HEK293 (cell line): ENCODE measurements around the gene FOXM1.

ENCODE experiments used
- ZNF23 ChIP-seq: fragments of 450-650 bp; formaldehyde crosslinking; IDR thresholded peaks from 2 replicates; pipeline ENCODE4 v1.5.1; 2016; ENCODE audit warnings: missing biosample characterization, missing genetic modification characterization, borderline replicate concordance
- ZNF777 ChIP-seq: fragments of 450-650 bp; formaldehyde crosslinking; IDR thresholded peaks from 2 replicates; pipeline ENCODE4 v1.5.1; 2017; ENCODE audit warnings: missing biosample characterization, missing genetic modification characterization, borderline replicate concordance
- TF ChIP-seq, protein P1 (sequence below): fragments of 450-650 bp; formaldehyde crosslinking; IDR thresholded peaks from 2 replicates; pipeline ENCODE4 v1.5.1; 2016; ENCODE audit warnings: missing biosample characterization, missing genetic modification characterization
- TF ChIP-seq, protein P2 (sequence below): fragments of 450-650 bp; formaldehyde crosslinking; IDR thresholded peaks from 2 replicates; pipeline ENCODE4 v1.5.1; 2016; ENCODE audit warnings: missing biosample characterization, missing genetic modification characterization

DNA sequence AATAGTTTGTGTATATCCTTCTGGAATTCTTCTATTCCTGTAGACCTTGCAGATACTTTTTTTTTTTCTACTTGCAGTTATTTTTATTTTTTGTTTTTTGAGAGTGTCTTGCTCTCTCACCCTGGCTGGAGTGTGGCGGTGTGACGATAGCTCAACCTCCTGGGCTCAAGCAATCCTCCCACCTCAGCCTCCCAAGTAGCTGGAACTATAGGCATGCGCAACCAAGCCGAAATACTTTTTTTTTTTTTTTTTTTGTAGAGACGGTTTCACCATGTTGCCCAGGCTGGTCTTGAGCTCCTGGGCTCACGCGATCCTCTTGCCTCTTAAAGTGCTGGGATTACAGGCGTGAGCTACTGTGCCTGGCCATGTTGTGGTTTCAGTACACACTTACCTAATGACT, 23.7 kb upstream of the FOXM1 start:
- no peak for TF ChIP-seq ZNF23
- TF ChIP-seq, protein P1, sequence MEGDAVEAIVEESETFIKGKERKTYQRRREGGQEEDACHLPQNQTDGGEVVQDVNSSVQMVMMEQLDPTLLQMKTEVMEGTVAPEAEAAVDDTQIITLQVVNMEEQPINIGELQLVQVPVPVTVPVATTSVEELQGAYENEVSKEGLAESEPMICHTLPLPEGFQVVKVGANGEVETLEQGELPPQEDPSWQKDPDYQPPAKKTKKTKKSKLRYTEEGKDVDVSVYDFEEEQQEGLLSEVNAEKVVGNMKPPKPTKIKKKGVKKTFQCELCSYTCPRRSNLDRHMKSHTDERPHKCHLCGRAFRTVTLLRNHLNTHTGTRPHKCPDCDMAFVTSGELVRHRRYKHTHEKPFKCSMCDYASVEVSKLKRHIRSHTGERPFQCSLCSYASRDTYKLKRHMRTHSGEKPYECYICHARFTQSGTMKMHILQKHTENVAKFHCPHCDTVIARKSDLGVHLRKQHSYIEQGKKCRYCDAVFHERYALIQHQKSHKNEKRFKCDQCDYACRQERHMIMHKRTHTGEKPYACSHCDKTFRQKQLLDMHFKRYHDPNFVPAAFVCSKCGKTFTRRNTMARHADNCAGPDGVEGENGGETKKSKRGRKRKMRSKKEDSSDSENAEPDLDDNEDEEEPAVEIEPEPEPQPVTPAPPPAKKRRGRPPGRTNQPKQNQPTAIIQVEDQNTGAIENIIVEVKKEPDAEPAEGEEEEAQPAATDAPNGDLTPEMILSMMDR (tag by site-specific recombination), result no peak
- TF ChIP-seq ZNF777 (tag by site-specific recombination), result no peak
- TF ChIP-seq, protein P2, sequence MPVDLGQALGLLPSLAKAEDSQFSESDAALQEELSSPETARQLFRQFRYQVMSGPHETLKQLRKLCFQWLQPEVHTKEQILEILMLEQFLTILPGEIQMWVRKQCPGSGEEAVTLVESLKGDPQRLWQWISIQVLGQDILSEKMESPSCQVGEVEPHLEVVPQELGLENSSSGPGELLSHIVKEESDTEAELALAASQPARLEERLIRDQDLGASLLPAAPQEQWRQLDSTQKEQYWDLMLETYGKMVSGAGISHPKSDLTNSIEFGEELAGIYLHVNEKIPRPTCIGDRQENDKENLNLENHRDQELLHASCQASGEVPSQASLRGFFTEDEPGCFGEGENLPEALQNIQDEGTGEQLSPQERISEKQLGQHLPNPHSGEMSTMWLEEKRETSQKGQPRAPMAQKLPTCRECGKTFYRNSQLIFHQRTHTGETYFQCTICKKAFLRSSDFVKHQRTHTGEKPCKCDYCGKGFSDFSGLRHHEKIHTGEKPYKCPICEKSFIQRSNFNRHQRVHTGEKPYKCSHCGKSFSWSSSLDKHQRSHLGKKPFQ (tag by site-specific recombination), result no peak
